Ishikawa (cell line): ENCODE results near the gene RASAL2.

Experiments
- CREB1 ChIP-seq: IDR thresholded peaks from 2 replicates; pipeline ENCODE4 v1.6.1; 2012; ENCODE audit warnings: low read depth
- EGR1 ChIP-seq: IDR thresholded peaks from 2 replicates; pipeline ENCODE4 v1.6.1; 2012
- EP300 ChIP-seq: IDR thresholded peaks from 2 replicates; pipeline ENCODE4 v1.6.1; 2012; ENCODE audit warnings: borderline replicate concordance
- MAX ChIP-seq: IDR thresholded peaks from 2 replicates; pipeline ENCODE4 v1.6.1; 2012
- NFIC ChIP-seq: IDR thresholded peaks from 2 replicates; pipeline ENCODE4 v1.6.1; 2012
- RAD21 ChIP-seq: IDR thresholded peaks from 2 replicates; pipeline ENCODE4 v1.6.1; 2012; ENCODE audit warnings: low read depth
- USF1 ChIP-seq: IDR thresholded peaks from 2 replicates; pipeline ENCODE4 v1.6.1; 2012

- TF ChIP-seq MAX (no peak), USF1 (no peak), EGR1 (no peak), NFIC (no peak), EP300 (no peak), RAD21 (no peak), CREB1 (no peak)
Measured at GRCh38 chr1:178412400-178412770, 318.5 kb downstream of the RASAL2 start.
